ENCODE measurements around the gene SMIM41.

Gene SMIM41

GRCh38 chr12:52052468-52053186 lies 26.9 kb upstream of the SMIM41 start:
- DNase-seq, result peak; percentile 75

- no peak for DNase-seq
Observed at GRCh38 chr12:52053536-52054209, 25.8 kb upstream of the SMIM41 start.

GRCh38 chr12:52054231-52054832 lies 25.2 kb upstream of the SMIM41 start:
- no peak for DNase-seq

- peak; percentile 68 for DNase-seq
Observed at GRCh38 chr12:52054833-52055730, 24.4 kb upstream of the SMIM41 start.

- no peak for DNase-seq
Observed at GRCh38 chr12:52055731-52056711, 23.5 kb upstream of the SMIM41 start.

GRCh38 chr12:52056801-52057637 lies 22.5 kb upstream of the SMIM41 start:
- DNase-seq, result no peak

GRCh38 chr12:52057638-52058576 lies 21.6 kb upstream of the SMIM41 start:
- no peak for DNase-seq

GRCh38 chr12:52058631-52059361 lies 20.7 kb upstream of the SMIM41 start:
- no peak for DNase-seq

GRCh38 chr12:52059582-52060497 lies 19.7 kb upstream of the SMIM41 start:
- DNase-seq, result no peak

- DNase-seq, result no peak
Observed at GRCh38 chr12:52060498-52061177, 18.9 kb upstream of the SMIM41 start.

- no peak for DNase-seq
Observed at GRCh38 chr12:52061470-52062166, 17.9 kb upstream of the SMIM41 start.

GRCh38 chr12:52062167-52063081 lies 17.1 kb upstream of the SMIM41 start:
- no peak for DNase-seq

GRCh38 chr12:52063082-52063924 lies 16.2 kb upstream of the SMIM41 start:
- no peak for DNase-seq

- no peak for DNase-seq
Observed at GRCh38 chr12:52063981-52064649, 15.4 kb upstream of the SMIM41 start.
